Stimulated activated CD4-positive, alpha-beta T cell treated with anti-CD3 and anti-CD28 coated beads, TNF-alpha, amount 100 ng/mL, for 48 hours (primary cell): ENCODE data around the gene LSAMP.

Experiments used
- DNase-seq, 3 donors: peaks; one replicate each; pipeline ENCODE4 v3.0.0-alpha.2; 2020; ENCODE audit warnings: low read depth in 3 of 3

The LSAMP gene

DNA sequence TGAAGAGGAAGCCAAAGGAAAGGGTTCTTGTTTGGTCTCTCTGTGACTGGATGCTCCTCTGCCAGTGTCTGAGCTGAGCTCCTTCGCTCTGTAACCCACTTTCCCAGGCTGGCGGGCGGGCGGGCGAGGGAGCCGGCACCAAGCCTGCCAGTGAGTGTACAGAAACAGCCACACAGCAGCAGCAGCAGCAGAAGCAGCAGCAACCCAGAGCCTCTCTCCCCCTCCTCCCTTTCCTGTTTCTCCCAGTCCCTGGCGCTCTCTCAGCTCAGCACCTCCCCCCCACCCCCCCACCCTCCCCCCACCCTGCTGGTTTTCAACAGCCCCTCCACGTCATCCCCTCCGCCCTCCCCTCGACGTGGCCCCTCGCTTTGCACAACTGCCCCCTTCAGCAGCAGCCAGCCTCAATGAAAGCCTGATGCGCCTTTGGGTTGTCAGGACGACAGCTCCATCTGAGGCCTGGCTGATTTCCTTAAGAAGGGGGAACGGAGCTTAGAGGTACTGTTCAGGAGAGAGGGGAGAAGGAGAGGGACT is at the start of gene LSAMP:
TSS of gene LSAMP (minus strand) at position 177 of the 531 bp plus-strand sequence.
- DNase-seq: no peak

DNA sequence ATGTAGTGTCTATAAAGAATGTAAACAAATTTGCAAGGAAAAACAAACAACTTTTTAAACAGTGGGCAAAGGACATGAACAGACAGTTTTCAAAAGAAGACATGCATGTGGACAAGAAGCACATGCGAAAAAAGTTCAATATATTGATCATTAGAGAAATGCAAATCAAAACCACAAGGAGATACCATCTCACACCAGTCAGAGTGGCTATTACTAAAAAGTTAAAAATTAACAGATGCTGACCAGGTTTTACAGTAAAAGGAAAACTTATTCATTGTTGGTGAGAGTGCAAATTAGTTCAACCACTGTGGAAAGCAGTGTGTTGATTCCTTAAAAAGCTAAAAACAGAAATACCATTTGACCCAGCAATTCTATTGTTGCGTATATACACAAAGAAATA is 47.1 kb upstream of the LSAMP start:
- no peak for DNase-seq

DNA sequence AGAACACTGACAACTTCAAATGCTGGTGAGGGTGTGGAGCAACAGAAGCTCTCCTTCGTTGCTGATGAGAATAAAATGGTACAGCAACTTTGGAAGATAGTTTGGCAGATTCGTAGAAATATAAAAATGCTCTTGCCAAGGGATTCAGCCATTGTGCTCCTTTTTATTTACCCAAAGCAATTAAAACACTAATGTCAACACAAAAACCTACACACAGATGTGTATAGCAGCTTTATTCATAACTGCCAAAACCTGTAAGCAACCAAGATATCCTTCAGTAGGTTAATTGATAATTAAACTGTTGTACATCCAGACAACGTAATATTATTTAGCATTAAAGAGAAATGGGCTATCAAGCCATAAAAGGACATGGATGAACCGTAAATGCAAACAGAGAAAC is 37.8 kb upstream of the LSAMP start:
- DNase-seq: no peak

DNA sequence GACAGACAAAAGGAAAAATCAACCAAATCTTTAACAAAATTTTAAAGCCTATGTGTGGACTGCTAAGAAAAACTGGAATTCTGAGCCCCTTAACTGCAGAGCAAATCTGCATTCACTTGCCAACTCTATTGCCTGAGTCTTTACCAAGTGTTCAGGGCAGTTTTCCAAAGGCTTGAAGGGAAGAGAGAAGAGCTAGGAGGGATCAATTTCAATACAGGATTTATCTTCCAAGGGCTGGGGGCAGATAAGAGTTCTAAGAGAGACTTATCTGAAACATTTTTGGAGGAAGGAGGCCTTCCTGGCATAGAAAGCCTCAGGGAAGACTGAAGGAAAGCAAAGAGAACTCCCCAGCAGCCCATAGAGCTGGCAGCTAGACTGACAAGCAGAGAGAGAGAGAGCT is 31.4 kb upstream of the LSAMP start:
- DNase-seq: no peak

DNA sequence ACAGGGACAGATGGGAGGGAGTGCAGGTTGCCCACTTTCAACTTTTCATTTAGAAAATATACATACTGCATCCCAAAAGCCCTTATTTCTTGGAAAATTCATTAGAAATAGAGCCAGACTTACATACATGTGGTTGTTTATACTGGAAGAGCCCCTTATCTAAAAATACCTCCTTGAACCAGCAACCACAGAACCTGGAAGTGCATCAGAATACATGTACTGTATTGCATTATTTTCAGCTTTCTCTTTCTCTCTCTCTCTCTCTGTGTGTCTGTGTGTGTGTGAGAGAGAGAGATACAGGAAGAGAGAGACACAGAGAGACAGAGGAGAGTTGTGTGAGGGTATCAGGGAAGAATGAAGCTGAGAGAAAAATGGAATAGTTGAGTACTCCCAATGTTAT is 29.5 kb upstream of the LSAMP start:
- DNase-seq: no peak

DNA sequence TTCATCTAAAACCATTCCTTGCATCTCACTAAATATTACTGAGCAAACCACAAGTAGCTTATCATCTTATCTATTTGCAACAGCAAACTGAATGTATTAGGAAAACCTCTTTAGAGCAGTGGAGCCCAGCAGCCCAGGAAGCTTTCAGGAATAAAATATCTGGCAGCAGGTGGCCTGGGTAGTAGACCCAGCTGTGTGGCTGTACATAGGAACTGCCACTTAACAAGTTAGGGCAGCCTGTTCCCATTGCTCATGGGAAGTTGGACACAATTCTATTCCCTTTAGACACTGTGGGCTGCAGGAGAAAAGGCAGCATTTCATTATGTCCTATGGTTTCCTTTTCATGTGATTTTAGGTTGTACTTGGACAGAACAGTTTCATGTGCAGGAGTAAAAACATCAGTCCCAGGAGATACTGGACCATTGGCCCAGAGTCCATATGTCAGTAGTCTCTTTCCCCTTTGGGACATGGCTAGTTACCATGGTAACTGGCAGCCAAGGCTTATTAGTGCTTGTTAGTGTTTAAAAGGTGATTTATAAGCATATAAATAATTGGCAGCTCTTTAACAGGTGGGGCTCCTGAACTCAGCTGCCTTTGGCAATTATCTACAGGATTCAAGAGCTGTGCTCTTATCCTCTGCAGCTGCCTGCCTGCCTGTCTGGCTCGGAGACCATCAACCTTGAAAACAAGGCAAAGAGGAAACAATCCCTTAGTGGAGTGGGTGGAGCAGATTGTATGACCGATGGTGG is 28.9 kb upstream of the LSAMP start:
- DNase-seq: no peak

DNA sequence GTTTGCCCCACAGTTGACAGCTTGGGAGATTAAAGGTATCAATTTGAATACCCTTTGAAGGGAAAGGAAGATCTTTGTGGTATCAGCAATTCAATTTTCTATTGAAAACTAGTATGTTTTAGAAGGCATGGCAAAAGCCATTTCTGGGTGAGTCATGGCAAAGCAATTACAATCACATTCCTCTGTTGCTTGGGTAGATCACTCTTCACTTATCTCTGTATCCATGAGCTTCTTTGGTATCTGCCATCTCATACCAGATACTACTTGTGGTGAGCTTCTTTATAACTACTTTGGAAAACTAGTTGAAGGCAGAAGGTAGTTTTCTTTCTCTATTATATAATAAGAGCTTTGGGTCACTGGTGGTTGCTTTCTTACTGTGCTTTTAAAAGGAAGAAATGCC is 28.3 kb upstream of the LSAMP start:
- DNase-seq: no peak

DNA sequence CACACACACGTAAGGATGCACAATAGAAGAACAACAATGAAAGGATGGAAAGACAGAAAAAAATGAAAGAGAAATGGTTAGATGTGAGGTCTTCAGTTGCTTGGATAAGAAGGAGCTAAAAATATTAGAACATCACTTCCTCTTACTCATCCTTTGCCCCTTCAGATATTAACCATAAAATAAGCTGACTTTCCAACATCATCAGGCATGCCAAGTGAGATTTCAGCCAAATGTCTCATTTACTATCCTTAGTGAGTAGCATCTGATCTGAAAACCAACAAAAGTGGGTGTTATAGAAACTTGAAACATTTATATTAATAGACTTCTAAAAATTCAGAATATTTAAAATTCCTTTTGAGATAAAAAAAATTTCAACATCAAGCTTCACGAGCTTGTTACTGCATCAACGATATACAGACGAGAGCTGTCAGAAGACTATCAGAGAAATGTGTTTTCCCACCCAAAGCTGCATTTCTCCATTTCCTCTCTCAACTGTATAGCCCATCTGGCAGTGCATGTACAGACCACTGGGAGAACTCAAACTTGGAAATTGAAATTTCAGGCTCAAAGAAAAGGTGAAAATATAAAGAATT is 25.4 kb upstream of the LSAMP start:
- no peak for DNase-seq

DNA sequence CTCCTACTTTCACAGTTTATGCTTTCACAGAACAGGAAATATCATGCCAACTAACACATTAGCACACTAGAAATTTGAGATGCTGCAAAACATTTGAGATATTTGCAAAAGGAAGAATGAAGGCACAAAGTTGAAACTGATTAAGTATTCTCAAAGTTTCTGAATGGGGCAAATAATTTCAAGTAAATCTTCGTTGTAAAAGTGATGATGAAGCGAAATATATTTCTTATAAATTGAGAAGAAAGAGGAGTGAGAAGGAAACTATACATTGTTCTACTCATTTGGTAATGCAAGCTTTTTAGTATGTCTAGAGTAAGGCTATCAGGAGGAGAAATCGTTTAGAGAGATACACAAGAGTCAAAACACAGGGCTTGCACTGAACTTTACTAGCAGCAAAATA is 24.3 kb upstream of the LSAMP start:
- DNase-seq: no peak

DNA sequence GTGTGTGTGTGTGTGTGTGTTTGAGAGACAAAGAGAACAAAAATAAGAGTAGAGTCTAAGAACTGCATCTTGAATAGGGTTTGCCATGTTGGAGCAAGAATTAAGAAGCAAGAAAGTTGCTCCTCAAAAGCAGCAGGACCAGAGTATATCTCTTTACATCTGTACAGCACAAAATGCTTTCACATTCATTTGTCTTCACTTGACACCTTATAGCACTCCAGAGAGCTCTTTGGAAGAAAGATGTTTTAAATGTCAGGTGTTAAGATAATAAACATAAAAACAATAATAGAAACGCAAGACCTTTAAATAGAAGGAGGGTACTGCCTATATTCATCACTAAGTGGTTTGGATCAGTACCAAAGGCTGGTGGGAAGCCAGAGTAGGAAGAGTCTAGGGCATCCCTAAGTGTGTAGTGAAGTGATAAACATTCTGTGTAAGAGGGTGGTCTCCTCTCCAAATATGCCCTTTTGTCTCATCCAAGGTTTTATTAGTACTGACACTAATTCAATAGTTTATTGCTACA is 19.1 kb upstream of the LSAMP start:
- no peak for DNase-seq

DNA sequence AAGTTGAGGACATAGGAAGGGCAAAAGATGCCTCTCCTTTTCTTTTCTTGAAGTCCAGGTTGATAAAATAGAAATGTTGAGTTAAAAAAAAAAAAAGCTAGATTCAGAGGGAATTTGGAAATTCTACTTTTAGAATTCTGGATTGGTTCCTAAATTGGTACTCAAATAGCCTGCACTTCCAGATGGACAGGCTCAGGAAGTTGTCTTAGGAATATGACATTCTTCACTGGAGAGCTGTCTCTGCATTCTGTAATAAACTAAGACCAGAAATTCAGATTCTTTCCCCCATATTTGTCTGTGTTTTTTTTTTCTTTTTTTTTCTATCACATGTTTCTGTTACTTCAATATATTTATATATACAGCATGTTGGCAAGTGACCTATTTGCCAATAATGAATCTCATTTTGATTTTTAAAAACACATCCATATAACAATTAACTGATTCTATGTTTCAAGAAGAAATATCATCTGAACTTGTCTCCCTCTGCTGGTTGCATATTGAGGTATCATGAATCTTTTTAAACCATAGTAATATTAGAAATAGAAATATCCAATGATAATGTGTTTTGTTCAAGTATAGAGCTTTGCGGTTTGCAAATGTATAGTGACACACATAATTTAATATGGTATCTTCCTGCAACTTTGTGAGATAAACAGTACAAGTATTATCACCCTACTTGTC is 8.5 kb upstream of the LSAMP start:
- DNase-seq: no peak

DNA sequence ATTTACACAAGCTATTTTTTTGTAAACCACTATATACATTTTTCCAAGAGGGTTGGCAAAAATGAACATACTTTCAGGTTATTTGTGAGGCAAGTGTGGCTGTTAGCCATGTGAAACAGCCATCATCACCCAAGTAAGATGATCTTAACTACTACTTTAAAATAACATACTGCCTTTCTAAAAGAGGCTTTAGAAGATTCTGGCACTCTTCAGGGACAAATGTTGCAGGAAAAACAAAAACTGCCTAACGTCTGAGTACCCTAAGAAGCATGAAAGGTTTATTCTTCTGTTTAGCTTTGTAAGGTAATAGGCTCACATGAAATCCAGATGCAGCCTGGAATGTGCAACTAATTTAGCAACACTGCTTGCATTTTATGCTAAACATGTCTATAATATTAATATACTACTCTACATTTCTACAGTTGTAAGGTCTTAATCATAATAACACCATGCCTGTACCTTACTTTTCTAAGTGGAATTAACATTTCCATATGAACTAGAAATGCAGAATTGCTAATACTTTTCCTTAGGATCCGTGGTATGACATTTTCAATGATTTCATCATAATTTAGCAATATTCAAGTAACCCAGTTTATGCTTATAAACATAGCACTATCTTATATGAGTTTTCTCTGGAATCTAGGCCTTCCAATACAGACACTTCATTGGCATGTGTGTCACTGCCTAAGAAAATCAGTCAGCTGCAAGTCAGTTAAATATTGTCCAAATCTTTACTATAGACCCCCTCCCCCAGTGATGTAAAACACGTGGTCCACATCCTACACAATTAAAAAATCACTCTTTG is 4.5 kb upstream of the LSAMP start:
- no peak for DNase-seq

DNA sequence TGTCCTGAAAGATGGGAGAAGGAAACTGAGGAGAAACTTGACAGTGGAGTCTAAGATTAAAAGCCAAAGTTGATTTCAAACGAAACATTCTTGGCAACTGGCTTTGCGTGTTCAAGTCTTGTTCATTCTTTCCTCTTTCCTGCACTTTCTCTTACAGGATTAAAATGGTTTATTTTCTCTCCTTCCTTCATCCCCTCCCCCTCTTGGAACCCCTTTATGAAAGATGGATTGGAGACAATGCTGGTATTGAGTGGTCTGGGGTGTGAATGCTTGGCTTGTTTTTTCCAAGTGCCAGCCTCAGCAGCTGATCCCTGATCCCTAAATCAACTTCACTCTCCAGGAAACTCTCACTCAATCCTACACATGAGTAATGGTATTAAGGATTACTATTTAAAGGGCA is 703 bp upstream of the LSAMP start:
- no peak for DNase-seq

DNA sequence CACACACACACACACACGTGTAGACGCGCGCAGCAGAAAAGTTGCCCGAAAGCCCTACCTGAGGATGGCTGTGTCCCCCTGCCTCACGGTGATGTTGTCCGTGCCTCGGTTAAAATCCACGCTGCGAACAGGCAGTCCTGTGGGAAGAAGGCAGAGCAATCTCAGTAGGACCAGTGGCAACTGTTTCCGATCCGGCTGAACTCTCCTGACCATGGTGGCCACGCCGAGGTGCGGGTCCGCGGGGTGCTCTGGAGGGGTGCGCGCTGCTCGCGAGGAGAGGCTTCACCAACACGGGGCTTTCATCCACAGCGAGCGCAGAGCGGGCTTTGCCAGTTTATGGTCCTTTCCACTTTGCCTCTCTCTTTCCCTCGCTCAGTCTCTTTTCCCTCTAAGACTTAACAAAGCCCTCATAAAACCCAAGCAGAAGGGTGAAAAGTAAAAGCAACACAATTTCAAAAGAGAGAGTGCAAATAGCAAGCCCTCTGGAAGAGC is 422 bp downstream of the LSAMP start:
- DNase-seq: no peak

DNA sequence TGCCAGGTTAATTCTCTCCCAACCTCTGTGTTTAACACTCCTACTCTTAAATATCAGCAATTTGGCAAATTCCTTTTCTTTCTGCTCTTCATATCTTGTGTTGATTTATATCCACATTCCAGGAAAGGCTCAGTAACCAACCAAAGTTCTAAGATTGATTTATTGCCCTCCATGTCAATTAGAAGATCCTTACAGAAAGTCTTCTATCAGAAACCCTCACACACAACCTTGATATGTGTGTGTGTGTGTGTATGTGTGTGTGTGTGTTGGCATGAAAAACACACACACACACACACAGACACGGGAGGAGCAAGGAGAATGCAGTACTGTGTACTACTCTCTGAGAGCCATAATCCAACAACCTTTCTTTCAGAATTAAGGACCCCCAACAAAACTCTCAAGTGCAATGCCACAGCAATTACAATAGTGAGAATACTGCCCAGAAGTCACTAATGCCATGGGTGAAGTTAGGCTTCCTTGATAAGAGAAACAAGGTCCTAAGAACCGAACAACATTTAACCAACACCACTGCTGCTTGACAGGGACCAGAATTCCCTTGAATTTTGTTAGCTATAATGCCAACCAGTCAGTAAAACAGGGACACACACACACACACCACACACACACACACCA is 1.1 kb downstream of the LSAMP start:
- DNase-seq: no peak

DNA sequence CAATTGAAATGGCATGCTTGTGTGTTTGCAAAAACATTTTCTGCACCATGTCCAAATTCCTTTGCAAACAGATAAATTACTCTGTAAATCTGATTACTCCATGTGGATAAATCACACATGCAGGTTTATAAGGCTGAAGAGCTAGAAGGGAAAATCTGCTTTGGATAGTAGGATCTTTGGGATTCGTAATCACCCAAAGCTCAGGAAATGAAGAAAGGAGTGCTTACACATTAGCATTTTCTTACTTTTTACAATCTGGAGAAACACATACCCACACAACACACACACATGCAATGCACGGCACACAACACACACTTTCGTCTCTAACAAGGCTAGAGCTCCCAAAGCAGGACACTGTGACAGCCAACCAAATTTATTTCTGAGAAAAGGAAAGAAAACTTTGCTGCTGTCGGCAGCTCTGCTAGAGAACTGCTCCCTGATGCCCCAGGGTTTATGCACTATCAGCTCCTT is 2.1 kb downstream of the LSAMP start:
- no peak for DNase-seq

DNA sequence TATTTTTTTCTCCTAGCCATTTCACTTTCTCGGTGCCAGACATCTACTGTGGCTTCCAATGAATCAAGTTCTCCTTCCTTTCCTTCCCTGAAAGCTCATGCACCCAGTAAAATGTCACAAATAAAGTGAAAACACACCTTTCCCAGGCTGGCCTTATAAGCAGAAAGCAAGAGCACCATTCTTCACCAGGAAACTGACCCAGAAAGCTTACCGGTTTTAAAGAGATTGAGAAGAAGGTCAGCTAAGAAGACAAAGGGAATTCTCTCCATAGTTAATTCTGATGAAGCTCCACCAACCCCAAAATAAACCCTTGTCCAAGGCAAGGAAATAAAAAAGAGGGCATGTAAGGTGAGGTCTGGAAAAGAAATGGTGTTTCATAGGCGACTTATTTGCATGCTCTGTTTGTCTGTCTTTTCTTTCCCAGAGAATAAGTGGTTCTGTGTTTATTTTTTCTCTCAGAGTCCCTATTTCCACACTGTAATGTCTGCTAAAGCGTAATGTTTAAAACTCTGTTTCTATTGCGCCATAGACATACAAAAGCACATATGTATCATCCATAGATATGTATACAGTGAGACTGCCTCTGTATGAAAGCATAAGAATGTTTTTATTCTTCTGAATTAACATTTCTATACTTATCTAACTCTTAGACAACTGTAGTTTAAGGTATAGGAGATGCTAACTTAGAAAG is 2.8 kb downstream of the LSAMP start:
- no peak for DNase-seq

DNA sequence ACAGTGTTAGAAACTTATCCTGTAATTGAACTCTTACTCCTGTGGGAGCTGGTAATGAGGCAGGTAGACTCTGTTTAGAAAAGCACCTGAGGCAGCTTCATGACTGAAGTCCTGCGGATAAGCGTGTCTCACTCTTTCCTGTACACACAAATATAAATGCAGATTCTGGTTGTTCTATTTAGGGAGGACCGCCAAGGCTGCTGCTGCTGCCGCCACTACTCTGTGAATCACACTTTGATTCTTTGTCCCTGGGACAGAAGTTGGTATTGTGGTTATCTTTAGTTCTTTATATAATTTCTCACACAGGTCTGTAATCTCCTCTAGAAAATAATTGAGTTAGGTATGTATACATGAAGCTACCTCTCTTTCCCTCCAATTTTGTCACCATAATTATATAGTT is 3.6 kb downstream of the LSAMP start:
- DNase-seq: no peak

DNA sequence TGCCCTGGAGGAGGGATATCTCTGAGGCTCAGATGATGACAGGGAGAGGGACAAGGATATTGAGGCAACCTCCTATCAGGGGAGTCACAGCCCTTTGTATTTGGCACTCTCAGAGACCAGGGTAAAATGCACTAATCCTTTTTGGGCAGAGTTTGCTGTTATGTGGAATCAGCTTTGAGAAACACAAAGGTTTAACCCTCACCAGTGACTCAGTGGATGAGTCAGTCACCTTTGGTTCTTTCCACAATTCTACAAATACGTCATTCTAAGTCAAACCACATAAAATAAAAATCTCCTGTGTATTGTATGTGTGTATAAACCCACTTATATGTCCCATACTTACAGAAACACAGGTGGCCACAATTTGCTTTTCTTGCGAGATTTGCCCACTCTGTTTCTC is 5.1 kb downstream of the LSAMP start:
- no peak for DNase-seq

DNA sequence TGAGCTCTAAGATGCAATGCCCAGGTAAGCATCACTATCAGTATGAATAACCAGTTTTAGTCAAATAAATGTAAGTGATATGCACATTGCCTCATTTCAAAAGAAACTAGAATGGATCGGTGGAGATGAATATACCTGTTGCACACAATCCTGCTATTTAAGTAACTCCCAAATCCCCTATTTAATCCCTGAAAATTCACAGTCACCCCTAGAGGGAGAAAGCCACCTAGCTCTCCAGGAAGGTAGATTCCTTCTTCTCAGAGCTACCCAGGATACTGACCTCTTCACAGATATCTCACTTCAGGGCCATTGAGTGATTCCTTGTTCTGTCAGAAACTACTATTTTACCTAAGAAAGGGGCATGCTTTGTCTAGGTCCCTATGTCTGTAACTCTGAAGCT is 11.7 kb downstream of the LSAMP start:
- no peak for DNase-seq

DNA sequence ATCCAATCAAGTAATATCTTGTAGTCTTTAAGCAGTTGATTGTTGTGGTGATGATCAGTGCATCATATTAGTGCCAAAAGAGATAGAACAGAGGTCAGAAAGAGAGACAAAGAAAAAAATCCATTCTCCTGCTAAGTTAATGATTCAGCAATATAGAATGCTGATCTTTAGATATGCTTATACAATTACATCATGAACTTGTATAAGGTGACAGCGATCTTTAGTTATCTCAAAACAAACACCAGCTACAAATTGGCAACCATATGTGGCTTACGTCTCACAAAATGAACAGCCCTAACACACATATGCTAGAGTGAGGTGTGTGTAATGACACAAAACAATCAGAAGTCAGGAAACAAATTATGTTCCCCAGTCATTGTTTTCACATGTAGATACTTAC is 12.5 kb downstream of the LSAMP start:
- no peak for DNase-seq
